Measurements from ENCODE around the gene PLA2G4D.

Gene PLA2G4D

DNA sequence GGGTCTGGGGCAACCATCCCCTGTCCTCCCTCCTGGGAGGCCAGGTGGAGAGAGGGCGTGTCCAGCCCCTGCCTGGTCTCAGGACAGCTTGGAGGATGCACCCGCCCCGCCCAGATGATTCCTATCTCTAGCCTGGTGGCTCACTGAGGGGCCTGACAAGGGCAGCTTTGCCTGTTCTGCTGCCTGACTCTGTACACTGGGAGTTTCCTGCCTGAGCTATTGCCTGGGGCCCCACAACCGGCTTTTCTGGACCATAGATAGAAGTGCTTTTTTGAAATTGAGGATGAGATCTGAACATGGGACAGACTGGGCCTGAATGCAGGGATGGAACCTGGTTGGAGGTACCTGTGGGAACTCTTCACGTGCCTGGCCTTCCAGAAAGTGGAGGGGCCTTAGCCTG, 72.8 kb downstream of the PLA2G4D start:
- TF ChIP-seq CTCF (conservative IDR thresholded peaks at IDR 0.05; ENCODE audit: low read depth, low read length) = no peak
- DNase-seq (ENCODE audit: low read depth) = no peak

DNA sequence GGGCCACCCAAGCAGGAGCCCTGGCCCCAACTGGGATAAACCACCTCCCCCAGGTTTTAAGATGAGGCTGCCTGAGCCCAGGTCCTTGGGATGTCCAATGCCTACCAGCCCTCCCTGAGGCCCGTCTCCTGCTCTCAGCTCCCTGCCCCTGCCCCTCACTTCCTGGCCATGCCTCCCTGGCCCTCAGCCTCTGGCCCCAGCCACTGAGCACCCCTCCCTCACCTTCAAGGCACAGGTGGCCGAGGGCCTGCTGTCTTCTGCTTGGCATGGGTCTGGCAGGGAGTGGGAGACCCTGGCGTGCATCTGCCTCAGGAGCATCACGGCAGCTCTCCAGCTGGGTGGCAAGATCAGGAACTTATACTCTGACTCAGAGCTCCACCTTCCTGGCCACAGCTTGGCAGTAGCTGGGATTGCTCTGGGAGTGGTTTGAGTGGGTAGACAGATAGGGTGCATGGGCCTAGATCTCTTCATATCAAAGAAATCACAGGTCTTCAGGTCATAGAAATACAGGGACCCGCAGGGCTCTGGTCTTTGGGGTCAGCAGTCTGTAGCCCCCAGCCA, 73.6 kb downstream of the PLA2G4D start, which contains the start of gene PLA2G4E:
PLA2G4E (minus strand) TSS at position 330 of the 561 bp plus-strand sequence; CDS start at position 318, 12 bp downstream.
- DNase-seq (ENCODE audit: low read depth) = no peak
- no peak within 1 kb of the TSS for H3K4me3 ChIP-seq (ENCODE audit: low read length)
- TF ChIP-seq CTCF (conservative IDR thresholded peaks at IDR 0.05; ENCODE audit: low read depth, low read length) = no peak

More for the DNA sequence above, 72.8 kb downstream of the PLA2G4D start:
- no peak overlapping the region for H3K4me3 ChIP-seq (ENCODE audit: low read length)

DNA sequence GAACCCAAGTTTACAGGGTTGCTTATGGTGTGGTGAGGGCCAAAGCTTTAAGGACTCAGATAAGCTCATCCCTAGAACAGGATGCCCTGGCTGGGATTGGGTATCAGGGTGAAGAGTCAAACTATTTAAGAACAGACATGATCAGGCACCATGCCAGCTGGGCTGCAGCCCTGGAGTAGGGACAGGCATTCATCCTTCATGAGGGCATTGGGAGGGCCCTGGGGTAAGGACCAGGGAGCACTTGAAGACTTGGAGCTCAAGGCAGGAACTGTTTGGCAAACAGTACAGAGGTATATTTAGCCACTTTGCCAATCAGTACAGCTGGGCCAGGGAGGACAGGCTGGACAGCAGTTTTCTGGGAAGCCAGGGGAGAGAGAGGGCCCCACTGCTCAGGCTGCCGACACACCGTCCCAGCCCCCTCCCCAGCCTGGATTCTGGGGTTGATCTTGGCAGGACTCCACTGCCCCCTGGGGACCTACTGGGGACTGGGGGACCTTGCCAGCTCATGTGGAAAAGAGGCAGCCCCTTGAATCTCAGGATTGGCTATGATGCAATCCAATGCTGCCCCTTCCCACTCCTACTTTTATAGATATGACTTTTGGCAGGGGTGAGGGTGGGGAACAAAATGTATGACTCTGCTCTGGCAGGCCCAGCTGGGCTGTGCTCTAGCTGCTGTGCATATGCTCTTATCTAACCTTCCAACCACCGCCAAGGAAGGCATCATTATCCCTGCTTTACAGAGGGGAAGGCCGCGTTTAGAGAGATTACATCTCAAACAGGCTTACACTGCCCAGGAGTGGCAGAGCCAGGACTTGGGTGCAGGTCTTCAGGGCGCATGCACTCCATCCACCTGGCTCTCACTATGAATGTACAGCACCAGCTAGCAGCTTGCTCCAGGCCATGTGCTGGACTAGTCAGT, 75.8 kb downstream of the PLA2G4D start:
- no peak for DNase-seq (ENCODE audit: low read depth)
- TF ChIP-seq CTCF (conservative IDR thresholded peaks at IDR 0.05; ENCODE audit: low read depth, low read length) = no peak
- no peak overlapping the region for H3K4me3 ChIP-seq (ENCODE audit: low read length)

All from retinal pigment epithelial cell (primary cell).